HG02588 (cell line): Measurements from ENCODE around the gene TNKS1BP1.

Experiments
- ATAC-seq: cut with Tn5 transposase; IDR thresholded peaks from one replicate; pipeline ENCODE4 v1.9.1; 2021; ENCODE audit warnings: mild to moderate bottlenecking, moderate library complexity; ENCODE audit not compliant: unreplicated experiment

TNKS1BP1 gene

GRCh38 chr11:57332694-57333440 lies 8.1 kb upstream of the TNKS1BP1 start:
- no peak for ATAC-seq

- ATAC-seq: no peak
Measured at GRCh38 chr11:57331720-57332119, 7.0 kb upstream of the TNKS1BP1 start.

GRCh38 chr11:57330029-57330428 lies 5.3 kb upstream of the TNKS1BP1 start:
- no peak for ATAC-seq

GRCh38 chr11:57327721-57328120 lies 3.0 kb upstream of the TNKS1BP1 start:
- ATAC-seq: no peak

GRCh38 chr11:57325735-57326048 lies 940 bp upstream of the TNKS1BP1 start:
- ATAC-seq: no peak

- no peak for ATAC-seq
Measured at GRCh38 chr11:57324154-57324885, 432 bp downstream of the TNKS1BP1 start.

GRCh38 chr11:57323855-57324153 lies 948 bp downstream of the TNKS1BP1 start:
- no peak for ATAC-seq

- no peak for ATAC-seq
Measured at GRCh38 chr11:57323167-57323854, 1.4 kb downstream of the TNKS1BP1 start.

GRCh38 chr11:57322256-57323166 lies 2.2 kb downstream of the TNKS1BP1 start:
- no peak for ATAC-seq

- ATAC-seq: no peak
Measured at GRCh38 chr11:57321388-57322255, 3.1 kb downstream of the TNKS1BP1 start.

- ATAC-seq: no peak
Measured at GRCh38 chr11:57320719-57321387, 3.9 kb downstream of the TNKS1BP1 start.

- no peak for ATAC-seq
Measured at GRCh38 chr11:57320067-57320718, 4.6 kb downstream of the TNKS1BP1 start.

- no peak for ATAC-seq
Measured at GRCh38 chr11:57318178-57318577, 6.6 kb downstream of the TNKS1BP1 start.

GRCh38 chr11:57316017-57316416 lies 8.7 kb downstream of the TNKS1BP1 start:
- ATAC-seq: no peak

GRCh38 chr11:57315491-57315890 lies 9.3 kb downstream of the TNKS1BP1 start:
- ATAC-seq: no peak

GRCh38 chr11:57314221-57314973 lies 10.4 kb downstream of the TNKS1BP1 start:
- no peak for ATAC-seq

- ATAC-seq: no peak
Measured at GRCh38 chr11:57313788-57314135, 11.0 kb downstream of the TNKS1BP1 start.

- ATAC-seq: no peak
Measured at GRCh38 chr11:57313071-57313787, 11.5 kb downstream of the TNKS1BP1 start.
